Erythroblast (primary cell): ENCODE measurements around the gene VANGL1.

ENCODE experiments used
- GATA1 ChIP-seq: IDR thresholded peaks from 2 replicates; pipeline ENCODE4 v1.6.1; 2011; ENCODE audit warnings: low read depth, mild to moderate bottlenecking, control low read depth, low read length, moderate library complexity
- POLR2A ChIP-seq: IDR thresholded peaks from 2 replicates; pipeline ENCODE4 v1.6.1; 2011; ENCODE audit warnings: mild to moderate bottlenecking, low read length

DNA sequence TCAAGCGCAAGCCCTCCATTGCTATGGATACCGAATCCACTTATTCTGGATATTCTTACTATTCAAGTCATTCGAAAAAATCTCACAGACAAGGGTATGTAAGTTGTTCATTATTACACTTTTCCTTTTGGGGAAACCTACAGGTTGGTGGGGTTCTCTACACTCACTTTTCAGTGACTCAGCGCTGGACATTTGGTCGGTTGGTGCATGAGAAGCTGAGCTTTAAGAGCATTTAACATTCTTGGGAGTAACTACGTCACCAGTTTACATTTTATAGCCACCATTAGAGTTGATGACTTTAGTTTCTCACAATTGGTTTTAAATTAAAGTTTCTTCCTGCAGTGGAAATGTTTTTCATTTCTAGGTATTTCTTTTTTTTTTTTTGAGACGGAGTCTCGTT lies 9.6 kb downstream of the VANGL1 start:
- TF ChIP-seq POLR2A (no peak), GATA1 (no peak)
